H1 (cell line): ENCODE data around the gene UBASH3B. TPM values are rescaled to one million over a fixed set of nuclear protein-coding genes. Genes with fewer than 3 reads are reported as not detected.

Experiments used
- CTCF ChIA-PET: fragments of 300-600 bp; sonication (Branson Sonifier 250); formaldehyde crosslinking; loops from one replicate; lab custom pipeline; 2021; ENCODE audit not compliant: partially characterized antibody; lab: Charles Lee
- POLR2A ChIA-PET: fragments of 300-600 bp; sonication (Branson Sonifier 250); formaldehyde crosslinking; loops from one replicate; lab custom pipeline; 2021; ENCODE audit warnings: inconsistent platforms; ENCODE audit not compliant: partially characterized antibody; lab: Charles Lee
- DNase-seq, 2 experiments: peaks; one replicate each; pipeline versions ENCODE4 v3.0.0 to v3.0.0-alpha.2; 2010 to 2022; ENCODE audit warnings: low spot score in 2 of 2, low read depth in 1 of 2, mixed read lengths in 1 of 2
- FAIRE-seq: peaks from 2 replicates; lab custom pipeline; 2011; peaks lifted over from hg19 to GRCh38; lab: Jason Lieb, UNC
- H2AFZ ChIP-seq: 2 replicates; pipeline ENCODE4 v1.8.1; 2012; ENCODE audit warnings: low read length, inconsistent platforms
- H2AK5ac ChIP-seq: 2 replicates; pipeline ENCODE4 v1.6.1; 2013; ENCODE audit warnings: low read depth, low read length
- H2BK120ac ChIP-seq: replicated peaks from 2 replicates; pipeline ENCODE3; 2013; ENCODE audit warnings: low read depth, low read length, inconsistent platforms
- H2BK12ac ChIP-seq: 2 replicates; pipeline ENCODE4 v1.6.1; 2013; ENCODE audit warnings: low read depth, low read length
- H2BK15ac ChIP-seq: 2 replicates; pipeline ENCODE4 v1.6.1; 2013; ENCODE audit warnings: low read length
- H2BK20ac ChIP-seq: 2 replicates; pipeline ENCODE4 v1.6.1; 2013; ENCODE audit warnings: low read length
- H2BK5ac ChIP-seq: 2 replicates; pipeline ENCODE4 v1.6.1; 2013; ENCODE audit warnings: low read depth, low read length
- H3K14ac ChIP-seq: 2 replicates; pipeline ENCODE4 v1.6.1; 2013; ENCODE audit warnings: inconsistent platforms; ENCODE audit not compliant: insufficient read length
- H3K18ac ChIP-seq: 2 replicates; pipeline ENCODE4 v1.6.1; 2013; ENCODE audit warnings: low read length; ENCODE audit errors: extremely low read depth
- H3K23ac ChIP-seq: 2 replicates; pipeline ENCODE4 v1.6.1; 2013; ENCODE audit warnings: inconsistent platforms; ENCODE audit not compliant: insufficient read length
- H3K23me2 ChIP-seq: 2 replicates; pipeline ENCODE4 v1.6.1; 2013; ENCODE audit warnings: low read depth, low read length
- H3K27ac ChIP-seq: 2 replicates; pipeline ENCODE4 v1.6.1; 2011; ENCODE audit warnings: low read depth, low read length, inconsistent platforms
- H3K27me3 ChIP-seq, 4 experiments: replicated peaks in 1 of 4; 1 replicate in 1 of 4; 2 replicates in 3 of 4; pipeline versions ENCODE4 v1.6.1 to v1.8.1; 2011 to 2013; ENCODE audit warnings: low read length in 3 of 4, mild to moderate bottlenecking in 3 of 4, inconsistent platforms in 2 of 4, mixed read lengths in 2 of 4, moderate library complexity in 1 of 4; ENCODE audit not compliant: control insufficient read depth in 3 of 4, insufficient read depth in 3 of 4; ENCODE audit errors: extremely low read depth in 1 of 4
- H3K36me3 ChIP-seq, 4 experiments: 2 replicates each; pipeline versions ENCODE4 v1.6.1 to v1.8.1; 2011 to 2013; ENCODE audit warnings: mild to moderate bottlenecking in 4 of 4, low read length in 3 of 4, moderate library complexity in 2 of 4, control low read depth in 1 of 4, inconsistent platforms in 1 of 4; ENCODE audit not compliant: insufficient read depth in 4 of 4, control insufficient read depth in 2 of 4
- H3K4ac ChIP-seq: replicated peaks from 2 replicates; pipeline ENCODE3; 2013; ENCODE audit warnings: low read length, low read depth, mixed read lengths, inconsistent platforms; ENCODE audit not compliant: insufficient read length
- H3K4me1 ChIP-seq, 4 experiments: replicated peaks in 1 of 4; 1 replicate in 1 of 4; 2 replicates in 3 of 4; pipeline versions ENCODE4 v1.6.1 to v1.8.1; 2011 to 2013; ENCODE audit warnings: low read length in 3 of 4, inconsistent platforms in 2 of 4, mixed read lengths in 1 of 4; ENCODE audit not compliant: insufficient read depth in 4 of 4, control insufficient read depth in 3 of 4
- H3K4me2 ChIP-seq, 2 experiments: 2 replicates each; pipeline versions ENCODE4 v1.6.1 to v1.8.1; 2011 to 2013; ENCODE audit warnings: low read depth in 2 of 2, low read length in 2 of 2, control low read depth in 1 of 2, inconsistent platforms in 1 of 2, mild to moderate bottlenecking in 1 of 2; ENCODE audit not compliant: insufficient read depth in 1 of 2
- H3K4me3 ChIP-seq, 4 experiments: fragments of 200-600, 300-600 bp in 1 of 4; sonication (generic), shearing (Covaris generic), sonication (Bioruptor Twin) in 1 of 4; 2 replicates each; pipeline versions ENCODE4 v1.5.1 to v1.8.1; 2011 to 2016; ENCODE audit warnings: low read length in 4 of 4, low read depth in 3 of 4, control low read depth in 2 of 4, inconsistent platforms in 2 of 4, mild to moderate bottlenecking in 2 of 4, mixed read lengths in 1 of 4, moderate library complexity in 1 of 4; ENCODE audit not compliant: insufficient read depth in 2 of 4; ENCODE audit errors: extremely low read depth in 1 of 4
- H3K56ac ChIP-seq: replicated peaks from 2 replicates; pipeline ENCODE3; 2013; ENCODE audit warnings: low read depth, mild to moderate bottlenecking, mixed read lengths, low read length, inconsistent platforms; ENCODE audit not compliant: insufficient read length
- H3K79me1 ChIP-seq: 2 replicates; pipeline ENCODE4 v1.6.1; 2013; ENCODE audit warnings: low read depth, low read length, control low read depth
- H3K79me2 ChIP-seq, 2 experiments: 2 replicates each; pipeline versions ENCODE4 v1.6.1 to v1.8.1; 2012 to 2013; ENCODE audit warnings: low read length in 2 of 2, mild to moderate bottlenecking in 2 of 2, inconsistent platforms in 1 of 2; ENCODE audit not compliant: insufficient read depth in 2 of 2, control insufficient read depth in 1 of 2
- H3K9ac ChIP-seq, 4 experiments: replicated peaks in 1 of 4; 1 replicate in 1 of 4; 2 replicates in 3 of 4; pipeline versions ENCODE4 v1.6.1 to v1.8.1; 2011 to 2013; ENCODE audit warnings: low read depth in 3 of 4, low read length in 3 of 4, control low read depth in 2 of 4, mild to moderate bottlenecking in 2 of 4, moderate library complexity in 2 of 4, inconsistent platforms in 1 of 4; ENCODE audit errors: extremely low read depth in 1 of 4
- H3K9me3 ChIP-seq, 2 experiments: 2 replicates each; pipeline versions ENCODE4 v1.6.1 to v1.8.1; 2012 to 2013; ENCODE audit warnings: mild to moderate bottlenecking in 2 of 2, moderate library complexity in 2 of 2, control low read depth in 1 of 2, inconsistent platforms in 1 of 2, low read depth in 1 of 2, low read length in 1 of 2, mixed read lengths in 1 of 2; ENCODE audit not compliant: insufficient read depth in 2 of 2
- H4K20me1 ChIP-seq, 2 experiments: replicated peaks in 1 of 2; 2 replicates each; pipeline versions ENCODE3 to v1.8.1; 2011 to 2013; ENCODE audit warnings: inconsistent platforms in 2 of 2, low read length in 2 of 2, mild to moderate bottlenecking in 1 of 2; ENCODE audit not compliant: insufficient read depth in 2 of 2, control insufficient read depth in 1 of 2
- H4K5ac ChIP-seq: 2 replicates; pipeline ENCODE4 v1.6.1; 2013; ENCODE audit warnings: low read length, low read depth, mixed read lengths, inconsistent platforms; ENCODE audit not compliant: insufficient read length
- H4K8ac ChIP-seq: 2 replicates; pipeline ENCODE4 v1.8.0; 2013; ENCODE audit warnings: mild to moderate bottlenecking, moderate library complexity, low read length, inconsistent platforms; ENCODE audit not compliant: insufficient read depth; ENCODE audit errors: extremely low read depth
- H4K91ac ChIP-seq: replicated peaks from 2 replicates; pipeline ENCODE3; 2013; ENCODE audit warnings: low read length, mixed read lengths, inconsistent platforms; ENCODE audit not compliant: insufficient read length
- POLR2A ChIP-seq, 2 experiments: IDR thresholded peaks; 1 replicate in 1 of 2; 2 replicates in 1 of 2; pipeline ENCODE4 v1.6.1; 2011; ENCODE audit warnings: low read depth in 2 of 2, low read length in 2 of 2, mild to moderate bottlenecking in 2 of 2; ENCODE audit errors: control extremely low read depth in 1 of 2
- RAD21 ChIP-seq, 2 experiments: IDR thresholded peaks in 1 of 2; conservative IDR thresholded peaks in 1 of 2; 2 replicates each; pipeline ENCODE4 v1.6.1; 2011; ENCODE audit warnings: low read depth in 2 of 2, low read length in 2 of 2, improper control_type of control experiment in 1 of 2, inconsistent platforms in 1 of 2, mild to moderate bottlenecking in 1 of 2, moderate library complexity in 1 of 2
- YY1 ChIP-seq: IDR thresholded peaks from 2 replicates; pipeline ENCODE4 v1.6.1; 2011; ENCODE audit warnings: low read depth, mild to moderate bottlenecking, low read length
- polyA plus RNA-seq, 7 experiments: library from polyadenylated mRNA; depleted of rRNA in 3 of 7; stranded (reverse) in 5 of 7; unstranded in 2 of 7; fragments of >200 nt in 5 of 7; fragments of 200-250 nt in 2 of 7; gene quantifications; 1 replicate in 5 of 7; 2 replicates in 1 of 7; 4 replicates in 1 of 7; pipeline versions ENCODE4 v1.2.1 to v1.2.3, GENCODE V29; 2011 to 2013; ENCODE audit warnings: missing spikeins in 2 of 7, mixed read lengths in 2 of 7
- total RNA-seq: library from RNA; stranded (reverse); fragmentation: NEBNext Ultra II Directional; extraction: Animal tissue kit (Norgen Biotek cat#: 25700); gene quantifications from 2 replicates; pipeline ENCODE4 v1.2.1, GENCODE V29; 2021

Gene UBASH3B
- total and polyA plus RNA-seq, 2 of the 8 experiments (the other 6 are each of a cell fraction or from before 2014, with no cell fraction given), result 7.5 to 9.5 TPM

- CTCF ChIA-PET, result interaction anchor here (0.7 to 1.6 kb wide), 6 partner anchors 11 to 141 kb away, joined by 3 to 6 read pairs (median 4); no protein-coding TSS in a partner anchor
- Histone ChIP-seq H3K4ac (no peak overlapping the region), H3K56ac (no peak overlapping the region), H2BK5ac (no peak overlapping the region), H4K5ac (no peak overlapping the region), H3K4me2 (no peak overlapping the region), H4K8ac (no peak overlapping the region), H2BK120ac (no peak overlapping the region), H3K27me3 (no peaks in the 10 kb centered on the region), H3K9ac (no peak overlapping the region), H3K36me3 (no peaks in the 10 kb centered on the region), H3K79me1 (no peaks in the 10 kb centered on the region), H3K4me3 (no peak overlapping the region), H3K18ac (no peak overlapping the region), H2BK20ac (no peak overlapping the region), H3K14ac (no peak overlapping the region), H4K20me1 (no peaks in the 10 kb centered on the region), H2AK5ac (no peak overlapping the region), H3K79me2 (no peaks in the 10 kb centered on the region), H3K27ac (no peak overlapping the region), H3K4me1 (no peaks in the 10 kb centered on the region), H2BK12ac (no peak overlapping the region), H3K23me2 (no peaks in the 10 kb centered on the region), H3K9me3 (no peaks in the 10 kb centered on the region), H2BK15ac (no peak overlapping the region), H2AFZ (no peak overlapping the region), H4K91ac (no peak overlapping the region), H3K23ac (no peak overlapping the region)
- no peak for DNase-seq
- POLR2A ChIA-PET, result interaction anchor here (1.7 kb wide), 1 partner anchor 8 kb away, joined by 5 read pairs; the partner anchor contains the start of gene UBASH3B
- FAIRE-seq, result no peak
- TF ChIP-seq YY1 (no peak), RAD21 (IDR thresholded peaks at IDR 0.05 in 1 of 2, conservative IDR thresholded peaks at IDR 0.05 in 1 of 2; ENCODE audit: low read depth in 2 of 2, low read length in 2 of 2) (no peak), POLR2A (IDR thresholded peaks at IDR 0.05; ENCODE audit: control extremely low read depth in 1 of 2, low read depth in 2 of 2, low read length in 2 of 2) (no peak)
These were observed 7.7 kb upstream of the UBASH3B start for GRCh38 chr11:122647736-122648275.
